MM.1S (cell line): ENCODE data around the gene DTX1.
A peak's percentile ranks its signal among the peaks of the same experiment; 100 is the strongest.

Experiments
- DNase-seq: peaks from one replicate; pipeline ENCODE4 v3.0.0-alpha.2; 2015
- H2AFZ ChIP-seq: fragments of 300-600 bp; sonication (generic); 2 replicates; pipeline ENCODE4 v1.6.0; 2016; ENCODE audit warnings: antibody characterized with exemption, low read length
- H3F3A ChIP-seq: fragments of 300-600 bp; sonication (generic); 2 replicates; pipeline ENCODE4 v1.6.1; 2016; ENCODE audit warnings: mild to moderate bottlenecking, antibody characterized with exemption, low read length, moderate library complexity, mixed read lengths; ENCODE audit not compliant: insufficient read depth
- H3K27ac ChIP-seq: fragments of 300-600 bp; sonication (generic); 2 replicates; pipeline ENCODE4 v1.5.1; 2016; ENCODE audit warnings: mild to moderate bottlenecking, low read length
- H3K27me3 ChIP-seq: fragments of 300-600 bp; sonication (generic); replicated peaks from 2 replicates; pipeline ENCODE4 v1.6.0; 2016; ENCODE audit warnings: low read length; ENCODE audit not compliant: insufficient read depth
- H3K36me3 ChIP-seq: fragments of 300-600 bp; sonication (generic); replicated peaks from 2 replicates; pipeline ENCODE4 v1.6.1; 2016; ENCODE audit warnings: mild to moderate bottlenecking, low read length, mixed read lengths; ENCODE audit not compliant: insufficient read depth
- H3K4me1 ChIP-seq: fragments of 300-600 bp; sonication (generic); 2 replicates; pipeline ENCODE4 v1.6.1; 2016; ENCODE audit warnings: low read length, mixed read lengths
- H3K4me2 ChIP-seq: fragments of 300-600 bp; sonication (generic); 2 replicates; pipeline ENCODE4 v1.6.0; 2016; ENCODE audit warnings: low read depth, low read length
- H3K4me3 ChIP-seq: fragments of 300-600 bp; sonication (generic); 2 replicates; pipeline ENCODE4 v1.5.1; 2016; ENCODE audit warnings: low read length, mixed read lengths
- H3K79me2 ChIP-seq: fragments of 300-600 bp; sonication (generic); 2 replicates; pipeline ENCODE4 v1.6.1; 2016; ENCODE audit warnings: mixed run types, low read length, mixed read lengths
- H3K9ac ChIP-seq: fragments of 300-600 bp; sonication (generic); 2 replicates; pipeline ENCODE4 v1.6.1; 2016; ENCODE audit warnings: low read length, mixed read lengths
- H3K9me2 ChIP-seq: fragments of 300-600 bp; sonication (generic); replicated peaks from 2 replicates; pipeline ENCODE4 v1.6.1; 2016; ENCODE audit warnings: mild to moderate bottlenecking, low read length, mixed read lengths; ENCODE audit not compliant: insufficient read depth
- H3K9me3 ChIP-seq: fragments of 300-600 bp; sonication (generic); replicated peaks from 2 replicates; pipeline ENCODE4 v1.6.1; 2016; ENCODE audit warnings: mild to moderate bottlenecking, low read length, mixed read lengths; ENCODE audit not compliant: insufficient read depth
- H4K20me1 ChIP-seq: fragments of 300-600 bp; sonication (generic); 2 replicates; pipeline ENCODE4 v1.6.1; 2016; ENCODE audit warnings: mild to moderate bottlenecking, low read length, moderate library complexity, mixed read lengths; ENCODE audit not compliant: insufficient read depth
- CTCF ChIP-seq: fragments of 300-600 bp; sonication (generic); IDR thresholded peaks from 2 replicates; pipeline ENCODE4 v1.5.1; 2016; ENCODE audit warnings: antibody characterized with exemption, low read length, mixed read lengths
- EZH2 ChIP-seq: fragments of 300-600 bp; sonication (generic); optimal IDR thresholded peaks from 2 replicates; pipeline ENCODE3; 2017; ENCODE audit warnings: low read depth, mild to moderate bottlenecking, antibody characterized with exemption, low read length, mixed read lengths
- EZH2phosphoT487 ChIP-seq: fragments of 300-600 bp; sonication (generic); IDR thresholded peaks from 2 replicates; pipeline ENCODE4 v1.6.1; 2018; ENCODE audit warnings: antibody characterized with exemption, low read length

The DTX1 gene

GRCh38 chr12:113101751-113102150 lies 45.2 kb downstream of the DTX1 start:
- H3F3A ChIP-seq, result no peaks in the 10 kb centered on the region
- H3K9me3 ChIP-seq, result no peaks in the 10 kb centered on the region
- no peak for TF ChIP-seq CTCF
- TF ChIP-seq EZH2phosphoT487, result no peak
- no peak for TF ChIP-seq EZH2
- no peak overlapping the region for H2AFZ ChIP-seq
- H4K20me1 ChIP-seq, result no peaks in the 10 kb centered on the region
- no peak overlapping the region for H3K9ac ChIP-seq
- H3K27me3 ChIP-seq, result no peaks in the 10 kb centered on the region
- no peaks in the 10 kb centered on the region for H3K4me1 ChIP-seq
- no peak for DNase-seq
- no peak overlapping the region for H3K27ac ChIP-seq
- no peaks in the 10 kb centered on the region for H3K36me3 ChIP-seq
- H3K4me2 ChIP-seq, result no peak overlapping the region
- no peaks in the 10 kb centered on the region for H3K79me2 ChIP-seq
- no peaks in the 10 kb centered on the region for H3K9me2 ChIP-seq
- H3K4me3 ChIP-seq, result no peak overlapping the region

GRCh38 chr12:113102811-113103210 lies 46.3 kb downstream of the DTX1 start:
- no peak for DNase-seq
- Histone ChIP-seq H3K36me3 (no peaks in the 10 kb centered on the region), H3K9me3 (no peaks in the 10 kb centered on the region), H3K4me1 (no peaks in the 10 kb centered on the region), H3K4me2 (no peak overlapping the region), H3F3A (no peaks in the 10 kb centered on the region), H2AFZ (no peak overlapping the region), H3K79me2 (no peaks in the 10 kb centered on the region), H3K27me3 (no peaks in the 10 kb centered on the region), H4K20me1 (no peaks in the 10 kb centered on the region), H3K9ac (no peak overlapping the region), H3K4me3 (no peak overlapping the region), H3K9me2 (no peaks in the 10 kb centered on the region), H3K27ac (no peak overlapping the region)
- TF ChIP-seq EZH2phosphoT487 (no peak), EZH2 (no peak), CTCF (no peak)

GRCh38 chr12:113103756-113104450 lies 47.4 kb downstream of the DTX1 start:
- Histone ChIP-seq H3K27me3 (no peaks in the 10 kb centered on the region), H3K4me3 (peak overlapping the region; percentile 15; the same call in 1 of the 2 replicates), H3K9me2 (no peaks in the 10 kb centered on the region), H3K36me3 (no peaks in the 10 kb centered on the region), H2AFZ (no peak overlapping the region), H3F3A (no peaks in the 10 kb centered on the region), H3K27ac (no peak overlapping the region), H4K20me1 (no peaks in the 10 kb centered on the region), H3K9me3 (no peaks in the 10 kb centered on the region), H3K79me2 (no peaks in the 10 kb centered on the region), H3K4me2 (no peak overlapping the region), H3K4me1 (no peaks in the 10 kb centered on the region), H3K9ac (no peak overlapping the region)
- no peak for TF ChIP-seq EZH2phosphoT487
- no peak for TF ChIP-seq CTCF
- no peak for TF ChIP-seq EZH2
- DNase-seq, result no peak
